ENCODE measurements around the gene LRRC32. TPM values are rescaled to one million over a fixed set of nuclear protein-coding genes. Genes with fewer than 3 reads are reported as not detected.
A peak's percentile ranks its signal among the peaks of the same experiment; 100 is the strongest.

Gene LRRC32
- total RNA-seq, 1 experiment from 2014 or later: 0.46 TPM

GRCh38 chr11:76667271-76667818 is 3.2 kb downstream of the LRRC32 start:
- H3K23me2 ChIP-seq (ENCODE audit: insufficient read length, low read depth, low read length, poor library complexity, severe bottlenecking): no peaks in the 10 kb centered on the region
- H2BK5ac ChIP-seq (ENCODE audit: insufficient read length, low read length): no peak overlapping the region
- no CpG with 5 or more reads among the region's 15 CpGs for WGBS (ENCODE audit: extremely low coverage, insufficient read length, low lambda C conversion rate)
- no peak overlapping the region for H2BK20ac ChIP-seq (ENCODE audit: low read depth, low read length, poor library complexity, severe bottlenecking)
- no peak overlapping the region for H2AFZ ChIP-seq (ENCODE audit: low read length)
- no peak overlapping the region for H3T11ph ChIP-seq (ENCODE audit: low read length)
- no peak overlapping the region for H3K18ac ChIP-seq (ENCODE audit: insufficient read length, low read depth, low read length)
- Mint-ChIP-seq H3K4me3 (no peak overlapping the region), H3K36me3 (ENCODE audit: insufficient read depth in 1 of 3, low read depth in 3 of 3) (no peaks in the 10 kb centered on the region; a peak in 1 of 7 replicates), H3K27me3 (ENCODE audit: low read depth) (peaks cover 42% of the 10 kb centered on the region), H3K27ac (no peak overlapping the region; a peak in 1 of 7 replicates), H3K9me3 (no peaks in the 10 kb centered on the region), H3K4me1 (peaks cover 14 to 45% of the 10 kb centered on the region in 2 experiments)
- H3K14ac ChIP-seq (ENCODE audit: insufficient read depth, low read length): no peak overlapping the region
- no peak overlapping the region for H4K91ac ChIP-seq (ENCODE audit: insufficient read length, low read depth, low read length)
- H2BK15ac ChIP-seq (ENCODE audit: low read depth, low read length): no peak overlapping the region
- H4K5ac ChIP-seq (ENCODE audit: insufficient read length, low read depth, low read length): no peak overlapping the region
- H3K4me1 ChIP-seq (ENCODE audit: insufficient read depth, low read length): no peaks in the 10 kb centered on the region; the same call in 1 of the 2 replicates
- no peak overlapping the region for H3K9ac ChIP-seq (ENCODE audit: extremely low read depth, insufficient read length, low read length)
- no peaks in the 10 kb centered on the region for H4K20me1 ChIP-seq (ENCODE audit: control insufficient read depth, insufficient read depth, insufficient read length)
- H2AK5ac ChIP-seq (ENCODE audit: insufficient read length, low read length): no peak overlapping the region
- H4K8ac ChIP-seq (replicated peaks; ENCODE audit: insufficient read length, low read depth, low read length): no peak overlapping the region
- no peak overlapping the region for H3K56ac ChIP-seq (ENCODE audit: insufficient read length, low read depth, low read length)
- H2BK120ac ChIP-seq (ENCODE audit: low read depth, low read length, poor library complexity, severe bottlenecking): no peak overlapping the region
- no peak overlapping the region for H3K23ac ChIP-seq (ENCODE audit: insufficient read length, low read depth, low read length)
- H3K9me3 ChIP-seq (ENCODE audit: control insufficient read depth, low read depth, low read length): no peaks in the 10 kb centered on the region
- peak; percentile 22 for DNase-seq
- no peaks in the 10 kb centered on the region for H3K79me2 ChIP-seq (ENCODE audit: insufficient read depth, low read length)
- H3K27me3 ChIP-seq (ENCODE audit: insufficient read depth, low read length): peaks cover 2% of the 10 kb centered on the region; the same call in 1 of the 2 replicates
- no peaks in the 10 kb centered on the region for H3K79me1 ChIP-seq (ENCODE audit: insufficient read depth, low read depth, low read length, poor library complexity, severe bottlenecking)
- no peak overlapping the region for H2BK12ac ChIP-seq (ENCODE audit: insufficient read length, low read depth, low read length)
- no peak overlapping the region for H3K4me2 ChIP-seq (ENCODE audit: insufficient read depth, insufficient read length, low read length)
- no peak overlapping the region for H3K27ac ChIP-seq (ENCODE audit: insufficient read length, low read depth, low read length)
- no peak for TF ChIP-seq CTCF (conservative IDR thresholded peaks at IDR 0.05)
- H3K4ac ChIP-seq (ENCODE audit: low read depth, low read length): no peak overlapping the region

All from H9 (cell line).